Measurements from ENCODE around the gene ATP6V1D.

The ATP6V1D gene

GRCh38 chr14:67395876-67396189, 36.2 kb upstream of the ATP6V1D start:
- TF ChIP-seq CTCF (IDR thresholded peaks at IDR 0.05; ENCODE audit: low read depth, low read length, poor library complexity, severe bottlenecking) (no peak), EZH2phosphoT487 (IDR thresholded peaks at IDR 0.05; ENCODE audit: borderline replicate concordance, low read length) (no peak)
- Histone ChIP-seq H3K4me2 (ENCODE audit: low read length) (no peak overlapping the region), H3K9me3 (ENCODE audit: control insufficient read depth, insufficient read depth, low read length) (no peaks in the 10 kb centered on the region)

GRCh38 chr14:67395086-67395875, 35.7 kb upstream of the ATP6V1D start:
- no peaks in the 10 kb centered on the region for H3F3A ChIP-seq (ENCODE audit: control insufficient read depth, insufficient read depth)
- no peaks in the 10 kb centered on the region for H4K20me1 ChIP-seq (ENCODE audit: control insufficient read depth, insufficient read depth, low read depth, low read length)
- no peaks in the 10 kb centered on the region for H3K9me2 ChIP-seq (replicated peaks; ENCODE audit: control insufficient read depth, low read length)
- H3K36me3 ChIP-seq (ENCODE audit: control insufficient read depth, low read length), result no peaks in the 10 kb centered on the region
- TF ChIP-seq CTCF (IDR thresholded peaks at IDR 0.05; ENCODE audit: low read depth, low read length, poor library complexity, severe bottlenecking) (no peak), EZH2phosphoT487 (IDR thresholded peaks at IDR 0.05; ENCODE audit: borderline replicate concordance, low read length) (no peak)
- H3K9me3 ChIP-seq (ENCODE audit: control insufficient read depth, insufficient read depth, low read length), result no peaks in the 10 kb centered on the region
- H3K4me3 ChIP-seq (ENCODE audit: low read length), result no peak overlapping the region
- H3K79me2 ChIP-seq (ENCODE audit: control insufficient read depth, low read length), result no peaks in the 10 kb centered on the region
- no peaks in the 10 kb centered on the region for H3K4me1 ChIP-seq (ENCODE audit: control insufficient read depth, low read length)
- no peak overlapping the region for H3K4me2 ChIP-seq (ENCODE audit: low read length)
- H3K27me3 ChIP-seq (ENCODE audit: control insufficient read depth, low read length), result no peaks in the 10 kb centered on the region; the same call in 1 of the 2 replicates
- no peak overlapping the region for H3K27ac ChIP-seq (ENCODE audit: low read depth, low read length)

More at GRCh38 chr14:67395876-67396189, 36.2 kb upstream of the ATP6V1D start:
- Histone ChIP-seq H3K4me3 (ENCODE audit: low read length) (no peak overlapping the region), H3F3A (ENCODE audit: control insufficient read depth, insufficient read depth) (no peaks in the 10 kb centered on the region), H3K9me2 (replicated peaks; ENCODE audit: control insufficient read depth, low read length) (no peaks in the 10 kb centered on the region), H3K79me2 (ENCODE audit: control insufficient read depth, low read length) (no peaks in the 10 kb centered on the region), H4K20me1 (ENCODE audit: control insufficient read depth, insufficient read depth, low read depth, low read length) (no peaks in the 10 kb centered on the region), H3K27ac (ENCODE audit: low read depth, low read length) (no peak overlapping the region), H3K36me3 (ENCODE audit: control insufficient read depth, low read length) (no peaks in the 10 kb centered on the region), H3K27me3 (ENCODE audit: control insufficient read depth, low read length) (no peaks in the 10 kb centered on the region; the same call in 1 of the 2 replicates), H3K4me1 (ENCODE audit: control insufficient read depth, low read length) (no peaks in the 10 kb centered on the region)

GRCh38 chr14:67393689-67394088, 34.1 kb upstream of the ATP6V1D start:
- Histone ChIP-seq H3F3A (ENCODE audit: control insufficient read depth, insufficient read depth) (no peaks in the 10 kb centered on the region), H3K4me3 (ENCODE audit: low read length) (no peak overlapping the region), H3K9me3 (ENCODE audit: control insufficient read depth, insufficient read depth, low read length) (no peaks in the 10 kb centered on the region), H3K9me2 (replicated peaks; ENCODE audit: control insufficient read depth, low read length) (no peaks in the 10 kb centered on the region), H3K4me2 (ENCODE audit: low read length) (no peak overlapping the region), H3K27ac (ENCODE audit: low read depth, low read length) (no peak overlapping the region), H3K79me2 (ENCODE audit: control insufficient read depth, low read length) (no peaks in the 10 kb centered on the region), H3K4me1 (ENCODE audit: control insufficient read depth, low read length) (no peaks in the 10 kb centered on the region), H3K36me3 (ENCODE audit: control insufficient read depth, low read length) (no peaks in the 10 kb centered on the region), H4K20me1 (ENCODE audit: control insufficient read depth, insufficient read depth, low read depth, low read length) (no peaks in the 10 kb centered on the region), H3K27me3 (ENCODE audit: control insufficient read depth, low read length) (no peaks in the 10 kb centered on the region; the same call in 1 of the 2 replicates)
- TF ChIP-seq EZH2phosphoT487 (IDR thresholded peaks at IDR 0.05; ENCODE audit: borderline replicate concordance, low read length) (no peak), CTCF (IDR thresholded peaks at IDR 0.05; ENCODE audit: low read depth, low read length, poor library complexity, severe bottlenecking) (no peak)

All from DOHH2 (cell line).